GM19239 (cell line): Measurements from ENCODE around the gene CTU2.

Experiments used
- DNase-seq: peaks from one replicate; pipeline ENCODE4 v3.0.0; 2011; ENCODE audit warnings: low spot score; ENCODE audit not compliant: insufficient read length
- FAIRE-seq: peaks from 2 replicates; lab custom pipeline; 2011; peaks lifted over from hg19 to GRCh38; lab: Jason Lieb, UNC

CTU2 gene

DNA sequence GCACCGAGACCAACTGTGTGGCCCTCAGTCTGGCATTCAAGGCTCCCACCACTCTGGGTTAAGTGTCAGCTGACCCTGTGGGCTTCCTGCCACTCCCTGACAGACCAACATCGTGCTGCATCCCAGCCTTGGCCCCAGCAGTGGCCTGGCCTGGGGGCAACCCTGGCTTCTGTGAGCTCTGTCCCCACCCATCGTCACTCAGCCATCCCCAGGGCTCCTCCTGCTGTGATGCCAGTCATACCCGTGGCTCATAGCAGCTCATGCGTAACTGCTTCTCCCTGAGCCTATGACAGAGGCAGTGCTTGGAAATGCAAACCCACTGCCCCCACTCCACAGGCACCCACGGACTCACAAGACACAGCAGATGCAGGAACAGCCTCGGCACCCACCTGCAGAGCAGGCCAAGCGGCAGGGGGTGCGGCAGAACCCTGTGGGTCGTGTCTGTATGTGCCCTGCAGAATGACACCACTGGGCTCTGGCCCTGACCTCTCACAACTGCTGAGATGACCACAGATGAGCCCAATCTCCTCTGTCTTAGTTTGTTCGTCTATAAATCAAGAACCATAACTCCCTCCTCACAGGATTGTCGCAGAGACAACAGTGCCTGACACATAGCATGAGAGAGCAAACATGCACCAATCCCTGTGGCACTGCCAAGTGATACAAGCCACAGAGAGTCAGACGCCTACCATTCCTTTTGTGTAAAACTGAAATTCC lies 52.1 kb downstream of the CTU2 start:
- DNase-seq (no peak), FAIRE-seq (no peak)

DNA sequence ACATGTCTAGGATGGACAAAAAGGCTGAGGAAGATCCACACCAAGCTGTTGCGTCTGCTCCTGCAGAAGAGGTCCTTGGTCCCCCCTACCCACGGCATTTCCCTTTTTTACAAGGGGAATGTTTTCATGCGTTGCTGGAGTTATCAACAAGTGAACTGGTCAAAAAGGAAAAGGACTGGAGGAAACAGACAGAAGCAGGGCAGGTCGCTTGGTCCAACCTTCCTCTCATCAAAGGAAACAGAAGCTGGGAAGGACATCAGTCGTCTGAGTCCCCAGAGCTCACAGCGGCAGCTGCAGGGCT lies 52.6 kb downstream of the CTU2 start:
- DNase-seq (no peak), FAIRE-seq (no peak)

DNA sequence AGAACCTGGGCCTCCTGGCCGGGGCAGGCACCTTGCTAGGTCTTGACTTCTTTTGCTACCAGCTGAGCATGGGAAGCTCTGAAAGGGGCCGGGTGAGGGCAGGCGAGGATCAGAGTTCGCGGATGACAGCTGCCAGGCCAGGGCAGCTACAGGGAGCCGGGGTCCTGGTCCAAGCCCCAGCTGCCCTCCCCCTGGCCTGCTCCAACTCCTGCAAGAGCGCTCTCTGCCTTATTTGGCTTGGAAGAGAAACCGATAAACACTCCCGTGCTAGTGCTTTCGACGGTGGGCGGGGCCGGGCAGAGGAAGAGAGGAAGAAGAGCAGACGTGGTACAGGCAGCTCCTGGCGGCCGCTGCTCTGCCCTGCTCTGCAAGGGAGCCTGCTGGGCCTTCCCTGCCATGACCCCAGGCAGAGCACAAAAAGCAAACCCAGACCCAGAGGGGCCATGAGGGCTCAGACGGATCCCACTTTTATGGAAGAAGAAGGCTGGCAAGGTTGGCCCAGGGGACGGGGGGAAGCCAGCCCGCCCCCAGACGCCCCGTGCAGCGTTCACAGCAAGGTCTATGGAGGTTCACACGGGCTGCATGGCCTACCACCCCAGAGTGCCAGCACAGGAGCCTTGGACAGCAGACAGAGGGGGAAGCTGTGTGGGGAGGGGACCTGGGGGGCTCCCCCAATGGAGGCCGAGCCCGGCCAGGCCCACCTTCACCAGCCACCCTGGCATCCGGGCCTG lies 53.1 kb downstream of the CTU2 start:
- no peak for DNase-seq
- no peak for FAIRE-seq

DNA sequence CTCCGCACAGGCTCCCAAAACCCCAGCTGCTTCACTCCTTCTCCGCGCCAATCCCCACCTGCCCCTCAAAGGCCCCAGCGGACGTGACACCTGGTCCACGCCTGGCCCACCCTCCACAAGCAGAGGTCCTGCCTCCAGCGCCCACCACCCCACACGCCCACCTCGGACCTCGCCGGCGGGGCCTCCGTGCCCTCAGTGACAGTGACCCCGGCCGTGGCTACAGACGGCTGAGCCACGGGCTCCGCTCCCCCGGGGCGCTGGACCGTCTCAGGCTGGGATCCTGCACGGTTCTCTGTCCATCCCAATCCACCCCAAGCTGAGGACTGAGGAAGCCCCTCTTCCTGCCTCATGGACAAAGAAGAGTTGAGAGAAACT lies 53.7 kb downstream of the CTU2 start:
- no peak for FAIRE-seq
- no peak for DNase-seq

DNA sequence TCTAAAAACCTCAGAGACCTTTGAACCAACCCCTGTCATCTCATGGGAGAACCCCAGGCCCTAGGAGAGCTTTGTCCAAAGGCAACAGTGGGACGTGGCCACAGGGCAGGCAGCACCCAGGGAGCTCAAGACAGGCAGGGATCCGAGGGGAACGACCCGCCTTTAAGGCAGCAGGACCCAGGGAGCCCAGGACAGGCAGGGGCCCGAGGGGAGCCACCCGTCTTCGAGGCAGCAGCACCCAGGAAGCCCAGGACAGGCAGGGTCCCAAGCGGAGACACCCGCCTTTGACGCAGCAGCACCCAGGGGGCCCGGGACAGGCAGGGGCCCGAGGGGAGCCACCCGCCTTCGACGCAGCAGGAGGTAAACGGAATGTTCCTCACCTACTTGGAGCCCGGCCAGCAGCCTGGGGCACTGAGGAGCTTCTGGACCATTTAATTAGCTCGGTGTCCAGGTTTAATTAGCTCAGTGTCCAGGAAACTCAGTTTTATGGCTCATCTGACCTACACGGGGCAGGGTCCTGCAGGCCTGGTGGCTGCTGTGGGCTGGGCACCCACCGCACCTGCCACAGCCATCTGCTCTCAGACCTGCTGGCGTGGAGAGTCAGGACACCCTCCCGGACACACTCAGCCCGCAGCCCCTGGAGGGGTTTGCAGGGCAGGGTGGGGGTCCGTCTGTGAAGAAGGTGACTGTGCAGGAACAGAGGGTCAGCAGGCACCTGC lies 54.3 kb downstream of the CTU2 start:
- no peak for FAIRE-seq

DNA sequence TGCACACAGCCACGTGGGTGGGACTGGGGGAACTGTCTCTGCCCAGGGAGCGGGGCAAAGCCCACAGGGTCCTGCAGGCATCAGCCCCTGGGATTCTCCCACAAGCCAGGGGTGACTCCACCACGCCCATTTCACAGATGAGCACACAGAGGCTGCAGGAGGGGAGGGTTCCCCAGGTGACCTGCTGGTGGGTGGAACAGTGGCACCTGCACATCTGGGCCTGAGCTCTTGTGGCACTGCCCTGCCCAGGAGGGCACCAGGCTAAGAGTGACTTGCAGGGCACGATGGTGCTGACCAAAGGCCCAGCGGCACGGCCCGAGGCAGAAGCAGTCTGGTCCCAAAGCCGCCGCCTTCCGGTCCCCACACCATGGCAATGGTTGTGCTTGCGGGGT lies 54.8 kb downstream of the CTU2 start:
- FAIRE-seq (no peak), DNase-seq (no peak)

More for the DNA sequence above, 54.3 kb downstream of the CTU2 start:
- DNase-seq = no peak

- DNase-seq = no peak
- no peak for FAIRE-seq
Measured at GRCh38 chr16:88761830-88762229, 55.5 kb downstream of the CTU2 start.

DNA sequence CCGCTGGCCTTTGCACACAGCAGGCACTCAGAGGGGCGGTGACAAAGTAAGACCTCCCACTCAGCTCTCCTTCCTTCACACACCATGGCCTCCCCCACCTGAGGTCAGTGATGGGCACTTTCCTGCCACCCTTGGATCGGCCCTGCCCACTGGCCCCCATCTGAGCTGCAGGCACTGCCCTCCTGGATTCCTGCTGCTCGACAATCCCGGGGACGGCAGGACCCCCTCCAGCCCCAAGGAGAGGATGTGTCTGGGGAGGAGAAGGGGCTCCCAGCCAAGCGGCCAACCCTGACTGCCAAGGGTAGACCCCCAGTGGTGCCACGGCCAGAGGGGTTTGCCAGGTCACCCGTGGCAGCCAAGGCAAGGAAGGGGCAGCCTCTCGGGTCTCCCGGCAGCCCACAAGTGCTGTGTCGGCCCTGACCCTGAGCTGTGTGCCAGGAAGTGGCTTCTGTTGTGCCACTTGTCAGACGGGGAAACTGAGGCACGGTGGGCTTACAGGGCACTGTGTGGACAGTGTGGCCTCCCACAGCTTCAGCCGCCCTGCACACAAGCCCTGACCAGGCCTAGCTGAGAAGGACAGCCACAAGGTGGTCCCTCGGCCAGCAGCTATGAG lies 56.1 kb downstream of the CTU2 start:
- FAIRE-seq (no peak), DNase-seq (no peak)

DNA sequence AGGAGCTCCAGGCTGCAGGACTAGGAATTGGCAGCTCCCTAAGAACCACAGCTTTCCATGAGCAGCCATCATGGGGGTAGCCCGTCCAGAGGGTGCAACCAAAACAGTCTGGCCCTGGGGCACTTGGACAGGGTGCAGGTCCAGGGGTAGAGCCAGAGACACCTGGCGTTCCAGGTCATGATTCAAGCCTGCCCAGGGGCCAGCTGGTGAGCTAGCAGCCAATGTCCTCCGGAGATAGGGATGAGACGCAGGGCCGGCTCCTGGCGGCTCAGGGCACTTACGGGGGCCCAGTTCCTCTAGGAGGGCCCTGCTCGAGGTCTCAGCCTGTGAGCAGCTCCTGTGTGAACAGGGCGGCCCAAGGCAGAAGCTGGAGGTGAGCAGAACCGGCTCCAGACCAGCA lies 56.6 kb downstream of the CTU2 start:
- DNase-seq (no peak), FAIRE-seq (no peak)

GRCh38 chr16:88763502-88764053 lies 57.3 kb downstream of the CTU2 start:
- FAIRE-seq (no peak), DNase-seq (no peak)

GRCh38 chr16:88764080-88764479 lies 57.8 kb downstream of the CTU2 start:
- FAIRE-seq = no peak
- no peak for DNase-seq

DNA sequence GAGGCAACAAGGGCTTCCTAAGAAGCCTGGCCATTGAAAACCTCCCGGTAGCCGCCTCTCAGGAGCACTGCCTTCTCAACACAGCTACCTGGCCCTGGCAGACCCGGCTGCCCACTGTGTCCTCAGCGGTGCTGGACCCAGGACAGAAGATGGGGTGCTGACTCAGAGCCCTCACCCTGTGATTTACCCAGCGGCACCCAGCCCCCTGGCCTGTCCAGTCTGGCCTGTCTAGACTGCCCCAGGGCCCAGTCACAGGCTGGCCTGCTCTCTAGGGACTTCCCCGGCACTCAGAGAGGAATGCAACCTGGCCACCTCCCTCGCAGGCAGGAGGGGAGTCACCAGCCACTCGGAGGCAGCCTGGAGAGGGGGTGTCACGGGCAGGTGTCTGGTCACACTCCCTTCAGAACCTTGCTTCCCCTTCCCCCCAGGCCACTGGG lies 58.6 kb downstream of the CTU2 start:
- no peak for DNase-seq
- no peak for FAIRE-seq
